MM.1S (cell line): ENCODE results near the gene CEACAM16.

ENCODE experiments used
- CTCF ChIP-seq: fragments of 300-600 bp; sonication (generic); IDR thresholded peaks from 2 replicates; pipeline ENCODE4 v1.5.1; 2016; ENCODE audit warnings: antibody characterized with exemption, low read length, mixed read lengths
- EZH2 ChIP-seq: fragments of 300-600 bp; sonication (generic); optimal IDR thresholded peaks from 2 replicates; pipeline ENCODE3; 2017; ENCODE audit warnings: low read depth, mild to moderate bottlenecking, antibody characterized with exemption, low read length, mixed read lengths

GRCh38 chr19:44738136-44738535, 39.2 kb downstream of the CEACAM16 start:
- no peak for TF ChIP-seq CTCF
- no peak for TF ChIP-seq EZH2
